Pancreas (tissue), 10 donors: ENCODE data around the gene MYH6. TPM values are rescaled to one million over a fixed set of nuclear protein-coding genes. Genes with fewer than 3 reads are reported as not detected.

Source experiments
- ATAC-seq, 4 donors: fragments of 200-7000 bp; cut with Tn5 transposase; one replicate each; pipeline versions ENCODE4 v1.8.0 to v1.9.1; 2020; ENCODE audit warnings: mild to moderate bottlenecking in 4 of 4, moderate library complexity in 4 of 4
- DNase-seq, 6 donors: peaks; one replicate each; pipeline ENCODE4 v3.0.0-alpha.2; 2020
- FAIRE-seq: peaks from 2 replicates; lab custom pipeline; 2012; peaks lifted over from hg19 to GRCh38; lab: Jason Lieb, UNC
- H3K27ac ChIP-seq, 4 donors: fragments of 200-600 bp; sonication (generic); 1 replicate in 3 of 4; 2 replicates in 1 of 4; pipeline versions ENCODE4 v1.5.0 to v1.8.0; 2020
- H3K27me3 ChIP-seq, 4 donors: fragments of 200-600 bp; one replicate each; pipeline ENCODE4 v1.8.0; 2021
- H3K36me3 ChIP-seq, 3 donors: fragments of 200-600 bp; sonication (generic) in 1 of 3; one replicate each; pipeline versions ENCODE4 v1.5.0 to v1.8.0; 2020 to 2021
- H3K4me1 ChIP-seq, 3 donors: fragments of 200-600 bp; one replicate each; pipeline ENCODE4 v1.8.0; 2021
- H3K4me3 ChIP-seq, 4 donors: fragments of 200-600 bp; sonication (generic) in 2 of 4; one replicate each; pipeline versions ENCODE4 v1.5.0 to v1.8.0; 2020 to 2021
- H3K9me3 ChIP-seq, 4 donors: fragments of 200-600 bp; one replicate each; pipeline ENCODE4 v1.8.0; 2021
- CTCF ChIP-seq, 4 donors: fragments of 200-600 bp; sonication (generic) in 3 of 4; IDR thresholded peaks; one replicate each; pipeline versions ENCODE4 v1.5.0 to v1.8.0; 2021; ENCODE audit warnings: antibody characterized with exemption in 4 of 4
- WGBS, 2 donors: extraction: QIAGEN DNeasy Blood & Tissue Kit; methylation state at CpG; one replicate each; pipeline ENCODE4 v1.1.7; 2013; 5-methylcytosine and 5-hydroxymethylcytosine counted together
- intact Hi-C, 3 donors: fragments of 100-400 bp; cut with DNase I; formaldehyde crosslinking; loops; one replicate each; pipeline versions ENCODE4 v1.11.1 to v1.14.2; 2022
- polyA plus RNA-seq, 2 donors: library from polyadenylated mRNA; stranded (reverse); fragments of 200-250 nt; gene quantifications; one replicate each; pipeline ENCODE4 v1.2.3, GENCODE V29; 2013
- total RNA-seq, 6 donors: library from RNA; stranded (reverse); fragmentation: NEBNext Ultra II Directional in 4 of 6; extraction: Animal tissue kit (Norgen Biotek cat#: 25700) in 4 of 6; gene quantifications; one replicate each; pipeline versions ENCODE4 v1.2.1 to v1.2.4, GENCODE V29; 2021 to 2023
- donor health status: healthy with polysubstance abuse.
- donor health status: DM: no; HTN: no; CAD: no; lungs with moderate emphysema.
- donor health status: DM: no; HTN: no; CAD: no.
- donor health status: control.
- donor health status: control.
- donor health status: Bipolar disorder and iron deficiency.
- donor health status: DM: yes; HTN: yes; CAD: no.
- donor health status: DM: no; HTN: no; CAD: no.
- donor health status: DM: no; HTN: no; CAD: no.
- donor health status: DM: yes; HTN: yes; CAD: no.

MYH6 gene
- total and polyA plus RNA-seq, 8 donors: 0.03 to 0.72 (median 0.11) TPM; not detected in 2

GRCh38 chr14:23371865-23372264 is 36.2 kb downstream of the MYH6 start:
- H3K36me3 ChIP-seq: no peaks in the 10 kb centered on the region
- DNase-seq (no peak), ATAC-seq (no peak), FAIRE-seq (no peak)
- no peak for TF ChIP-seq CTCF (IDR thresholded peaks at IDR 0.05)
- intact Hi-C loops: loop anchor here in 1 of 3 donors (5.0 kb wide), 1 partner anchor 35 kb away; no protein-coding TSS in a partner anchor
- no peaks in the 10 kb centered on the region for H3K9me3 ChIP-seq
- 80 to 100% methylated on average over 1 of the region's 1 CpG for WGBS, 2 donors
- no peaks in the 10 kb centered on the region for H3K27me3 ChIP-seq
- H3K27ac ChIP-seq: no peak overlapping the region
- H3K4me1 ChIP-seq: no peaks in the 10 kb centered on the region
- no peak overlapping the region for H3K4me3 ChIP-seq

DNA sequence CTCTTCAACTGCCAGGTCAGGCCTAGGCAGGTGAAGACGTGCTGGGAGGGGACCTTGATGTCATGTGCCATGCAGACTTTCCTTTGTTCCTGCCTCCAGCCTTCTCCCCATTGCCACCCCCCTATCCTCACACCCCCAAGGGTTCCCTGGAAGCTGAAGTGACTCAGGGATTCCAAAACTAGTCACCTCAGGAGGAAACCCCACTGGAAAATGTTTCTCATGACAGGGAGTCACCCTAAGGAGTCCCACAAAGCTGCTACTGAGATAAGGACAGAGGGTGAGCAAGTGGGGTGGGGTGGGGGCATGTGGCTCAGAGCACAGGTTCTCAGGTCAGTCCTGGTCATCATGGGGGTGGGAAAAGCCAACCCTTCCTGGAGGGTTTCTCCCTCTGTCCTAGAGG is 37.9 kb downstream of the MYH6 start:
- TF ChIP-seq CTCF (IDR thresholded peaks at IDR 0.05): no peak
- H3K4me1 ChIP-seq: no peaks in the 10 kb centered on the region
- FAIRE-seq (no peak), DNase-seq (no peak), ATAC-seq (no peak)
- no peak overlapping the region for H3K4me3 ChIP-seq
- 47 to 59% methylated on average over 1 of the region's 1 CpG for WGBS, 2 donors
- intact Hi-C loops: loop anchor here in 1 of 3 donors (5.0 kb wide), 1 partner anchor 33 kb away; no protein-coding TSS in a partner anchor
- no peaks in the 10 kb centered on the region for H3K36me3 ChIP-seq
- H3K27ac ChIP-seq: no peak overlapping the region
- H3K9me3 ChIP-seq: no peaks in the 10 kb centered on the region
- H3K27me3 ChIP-seq: peaks cover 0 to 6% (median 0%) of the 10 kb centered on the region in 4 donors

DNA sequence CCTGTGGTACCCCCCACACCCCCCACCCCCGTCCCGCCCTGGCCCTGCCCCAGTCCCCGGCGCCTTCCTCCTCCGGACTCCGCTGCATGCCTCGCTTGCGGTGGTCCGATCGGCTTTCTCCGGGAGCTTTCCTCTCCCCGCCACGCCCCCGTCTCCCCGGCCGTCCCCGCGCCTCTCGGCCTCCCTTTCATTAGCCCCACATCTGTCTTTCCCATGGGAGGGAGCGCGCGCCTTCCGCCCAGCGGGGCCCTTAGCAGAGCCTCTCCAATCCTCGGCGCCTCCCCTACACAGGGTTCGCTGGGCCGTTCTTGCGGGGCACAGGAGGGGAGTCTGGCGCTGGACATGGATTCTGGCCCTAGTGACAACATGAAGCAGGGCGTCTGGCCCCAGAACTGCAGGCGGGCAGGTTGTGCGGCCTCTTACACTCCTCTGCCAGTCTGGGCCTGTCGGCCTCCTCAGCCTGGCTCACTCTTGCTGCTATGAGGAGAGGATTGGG is 41.6 kb downstream of the MYH6 start:
- peak in 3 of 4 donors; percentile 42 to 62 (median 46) for ATAC-seq

DNA sequence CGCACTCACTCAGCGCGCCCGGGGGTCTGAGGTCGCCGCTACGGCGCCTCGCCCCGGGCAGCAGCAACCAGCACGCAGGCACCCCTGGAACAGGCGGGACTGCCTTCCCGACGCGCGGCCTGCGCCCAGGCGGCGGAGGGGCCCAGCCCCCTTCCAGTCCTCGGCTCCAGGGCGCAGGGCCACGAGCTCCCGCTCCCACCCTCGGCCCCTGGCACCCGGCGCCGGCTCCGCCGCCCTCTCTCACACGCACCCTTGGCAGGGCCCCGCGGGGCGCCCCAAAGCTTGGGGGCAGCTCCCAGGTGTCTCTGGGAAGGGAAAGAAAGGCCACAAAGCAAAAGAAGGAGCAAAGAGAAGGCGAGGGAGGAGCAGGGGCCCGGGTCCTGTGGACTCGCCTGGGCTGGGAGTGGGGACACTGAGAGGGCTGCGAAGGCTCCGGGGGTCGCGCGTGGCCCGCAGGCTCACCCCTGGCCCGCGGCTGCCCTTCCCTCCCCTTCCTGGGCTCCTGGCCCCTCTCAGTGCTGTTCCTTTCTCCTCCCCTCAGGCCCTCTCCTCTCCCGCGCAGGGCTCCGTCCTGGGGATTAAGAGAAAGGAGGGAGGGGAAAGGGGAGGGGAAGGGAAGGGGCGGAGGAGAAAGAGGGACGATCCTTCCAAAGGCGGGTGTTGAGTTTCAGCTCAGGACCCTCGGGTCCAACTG is 42.2 kb downstream of the MYH6 start:
- Histone ChIP-seq H3K4me1 (no peaks in the 10 kb centered on the region), H3K9me3 (no peaks in the 10 kb centered on the region), H3K27me3 (peaks cover 0 to 9% (median 0%) of the 10 kb centered on the region in 4 donors), H3K36me3 (no peaks in the 10 kb centered on the region), H3K4me3 (peak overlapping the region in 2 of 4 donors; percentile 14 to 31), H3K27ac (peak overlapping the region in 3 of 4 donors; percentile 3 to 33 (median 27))
- intact Hi-C loops: no loop called here
- FAIRE-seq (no peak), ATAC-seq (peak; percentile 55 to 77 (median 62)), DNase-seq (peak in 1 of 6 donors; percentile 52)
- no peak for TF ChIP-seq CTCF (IDR thresholded peaks at IDR 0.05)
- WGBS, 2 donors: 19 to 29% methylated on average over 18 to 51 of the region's 51 CpGs

More for the DNA sequence above, 41.6 kb downstream of the MYH6 start:
- no peak overlapping the region for H3K27ac ChIP-seq
- H3K4me1 ChIP-seq: no peaks in the 10 kb centered on the region
- intact Hi-C loops: no loop called here
- no peaks in the 10 kb centered on the region for H3K9me3 ChIP-seq
- no peaks in the 10 kb centered on the region for H3K36me3 ChIP-seq
- peak overlapping the region in 1 of 4 donors; percentile 31 for H3K4me3 ChIP-seq
- 61 to 73% methylated on average over 26 to 34 of the region's 34 CpGs for WGBS, 2 donors
- peaks cover 0 to 9% (median 0%) of the 10 kb centered on the region in 4 donors for H3K27me3 ChIP-seq
- DNase-seq (peak in 1 of 6 donors; percentile 60), FAIRE-seq (no peak)
- no peak for TF ChIP-seq CTCF (IDR thresholded peaks at IDR 0.05)
